Peyer's patch (tissue), 4 donors: ENCODE measurements around the gene CHMP4B.

Experiments
- POLR2A ChIP-seq, 2 donors: fragments of 450-650 bp; IDR thresholded peaks; one replicate each; pipeline ENCODE4 v1.5.1; 2017; ENCODE audit warnings: antibody characterized with exemption in 2 of 2, mild to moderate bottlenecking in 2 of 2, moderate library complexity in 2 of 2
- TF ChIP-seq, protein P1 (sequence below), 6 experiments: fragments of 450-650 bp in 4 of 6; fragments of 200-600 bp in 2 of 6; sonication (generic) in 1 of 6; IDR thresholded peaks; one replicate each; pipeline ENCODE4 v1.5.1; 2017 to 2019; ENCODE audit warnings: antibody characterized with exemption in 6 of 6, mild to moderate bottlenecking in 3 of 6, moderate library complexity in 1 of 6

DNA sequence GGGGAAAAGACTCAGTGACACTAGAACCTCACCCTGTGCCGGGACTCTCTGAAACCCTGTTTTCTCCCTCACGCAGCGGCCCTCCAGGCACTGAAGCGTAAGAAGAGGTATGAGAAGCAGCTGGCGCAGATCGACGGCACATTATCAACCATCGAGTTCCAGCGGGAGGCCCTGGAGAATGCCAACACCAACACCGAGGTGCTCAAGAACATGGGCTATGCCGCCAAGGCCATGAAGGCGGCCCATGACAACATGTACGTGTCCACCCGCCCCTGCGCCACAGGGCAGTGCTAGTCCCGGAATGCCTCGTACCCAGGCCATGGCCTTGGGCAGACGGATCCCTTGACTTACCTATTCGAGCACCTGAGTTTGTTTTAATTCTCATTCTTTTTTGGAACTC is 37.2 kb downstream of the CHMP4B start:
- TF ChIP-seq, protein P1, sequence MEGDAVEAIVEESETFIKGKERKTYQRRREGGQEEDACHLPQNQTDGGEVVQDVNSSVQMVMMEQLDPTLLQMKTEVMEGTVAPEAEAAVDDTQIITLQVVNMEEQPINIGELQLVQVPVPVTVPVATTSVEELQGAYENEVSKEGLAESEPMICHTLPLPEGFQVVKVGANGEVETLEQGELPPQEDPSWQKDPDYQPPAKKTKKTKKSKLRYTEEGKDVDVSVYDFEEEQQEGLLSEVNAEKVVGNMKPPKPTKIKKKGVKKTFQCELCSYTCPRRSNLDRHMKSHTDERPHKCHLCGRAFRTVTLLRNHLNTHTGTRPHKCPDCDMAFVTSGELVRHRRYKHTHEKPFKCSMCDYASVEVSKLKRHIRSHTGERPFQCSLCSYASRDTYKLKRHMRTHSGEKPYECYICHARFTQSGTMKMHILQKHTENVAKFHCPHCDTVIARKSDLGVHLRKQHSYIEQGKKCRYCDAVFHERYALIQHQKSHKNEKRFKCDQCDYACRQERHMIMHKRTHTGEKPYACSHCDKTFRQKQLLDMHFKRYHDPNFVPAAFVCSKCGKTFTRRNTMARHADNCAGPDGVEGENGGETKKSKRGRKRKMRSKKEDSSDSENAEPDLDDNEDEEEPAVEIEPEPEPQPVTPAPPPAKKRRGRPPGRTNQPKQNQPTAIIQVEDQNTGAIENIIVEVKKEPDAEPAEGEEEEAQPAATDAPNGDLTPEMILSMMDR (IDR thresholded peaks at IDR 0.05): no peak
- no peak for TF ChIP-seq POLR2A (IDR thresholded peaks at IDR 0.05)
